Ovary (tissue), 9 donors: ENCODE measurements around the gene SURF6. TPM values are rescaled to one million over a fixed set of nuclear protein-coding genes. Genes with fewer than 3 reads are reported as not detected.

Experiments
- DNase-seq, 5 donors: peaks; one replicate each; pipeline ENCODE4 v3.0.0-alpha.2; 2019 to 2020
- H3K27ac ChIP-seq, 2 donors: fragments of 200-600 bp; one replicate each; pipeline versions ENCODE4 v1.5.1 to v1.8.0; 2019 to 2022
- H3K27me3 ChIP-seq: fragments of 200-600 bp; one replicate; pipeline ENCODE4 v1.8.0; 2022
- H3K36me3 ChIP-seq: fragments of 200-600 bp; sonication (generic); one replicate; pipeline ENCODE4 v1.5.1; 2019
- H3K4me1 ChIP-seq: one replicate; pipeline ENCODE4 v1.8.1; 2013; ENCODE audit warnings: mild to moderate bottlenecking, moderate library complexity; ENCODE audit not compliant: insufficient read depth
- H3K4me3 ChIP-seq: fragments of 200-600 bp; sonication (generic); one replicate; pipeline ENCODE4 v1.5.1; 2017
- H3K9me3 ChIP-seq, 2 donors: fragments of 200-600 bp in 1 of 2; sonication (generic) in 1 of 2; one replicate each; pipeline versions ENCODE4 v1.5.1 to v1.8.1; 2013 to 2019; ENCODE audit warnings: mild to moderate bottlenecking in 1 of 2, moderate library complexity in 1 of 2
- CTCF ChIP-seq, 3 donors: fragments of 450-650 bp in 2 of 3; fragments of 200-600 bp in 1 of 3; IDR thresholded peaks; one replicate each; pipeline versions ENCODE4 v1.5.1 to v1.8.0; 2016 to 2022; ENCODE audit warnings: antibody characterized with exemption in 3 of 3, mild to moderate bottlenecking in 1 of 3
- EP300 ChIP-seq: sonication (generic); formaldehyde crosslinking; IDR thresholded peaks from one replicate; pipeline ENCODE4 v1.6.1; 2017; ENCODE audit warnings: antibody characterized with exemption
- POLR2A ChIP-seq: fragments of 450-650 bp; IDR thresholded peaks from one replicate; pipeline ENCODE4 v1.6.1; 2017; ENCODE audit warnings: antibody characterized with exemption, mild to moderate bottlenecking, moderate library complexity
- WGBS, 3 donors: extraction: QIAGEN DNeasy Blood & Tissue Kit in 1 of 3; methylation state at CpG; one replicate each; pipeline versions ENCODE4 v1.1.5 to v1.1.7; 2013 to 2017; 5-methylcytosine and 5-hydroxymethylcytosine counted together
- intact Hi-C, 4 donors: fragments of 100-400 bp; cut with DNase I; formaldehyde crosslinking; loops; one replicate each; pipeline versions ENCODE4 v1.11.0 to v1.15.1; 2022 to 2023
- polyA plus RNA-seq, 2 donors: library from polyadenylated mRNA; stranded (reverse); fragments of 200-250 nt in 1 of 2; fragments of 350-450 nt in 1 of 2; fragmentation: Illumina TruSeq in 1 of 2; extraction: RNeasy Lipid Tissue Mini Kit (QIAGEN cat#74804) in 1 of 2; gene quantifications; one replicate each; pipeline ENCODE4 v1.2.3, GENCODE V29; 2013 to 2014
- total RNA-seq, 7 donors: library from RNA; depleted of rRNA in 2 of 7; stranded (reverse); fragments of >200 nt in 2 of 7; fragmentation: NEBNext Ultra II Directional in 3 of 7; extraction: Animal tissue kit (Norgen Biotek cat#: 25700) in 3 of 7; gene quantifications; one replicate each; pipeline versions ENCODE4 v1.1.0 to v1.2.4, GENCODE V29; 2016 to 2023
- donor health status: DM: no; HTN: no; CAD: no; lungs with moderate emphysema.
- donor health status: DM: no; HTN: no; CAD: no.
- donor health status: Bipolar disorder and iron deficiency.
- donor health status: DM: yes; HTN: yes; CAD: no.
- donor health status: DM: no; HTN: no; CAD: no.
- donor health status: DM: yes; HTN: yes; CAD: no.

The SURF6 gene
- total and polyA plus RNA-seq, 9 donors = 12.7 to 24.9 (median 21.0) TPM

- TF ChIP-seq EP300 (no peak), POLR2A (no peak), CTCF (IDR thresholded peaks at IDR 0.05) (no peak)
- peaks cover 5% of the 10 kb centered on the region for H3K4me1 ChIP-seq
- peak overlapping the region; percentile 77 to 87 for H3K27ac ChIP-seq
- 6 to 14% (median 7%) methylated on average over 25 of the region's 25 CpGs for WGBS, 3 donors
- no peaks in the 10 kb centered on the region for H3K9me3 ChIP-seq
- no peaks in the 10 kb centered on the region for H3K36me3 ChIP-seq
- no peaks in the 10 kb centered on the region for H3K27me3 ChIP-seq
- H3K4me3 ChIP-seq = peak overlapping the region; percentile 90
- DNase-seq = no peak
- intact Hi-C loops = no loop called here
Observed at GRCh38 chr9:133348718-133349573, 13.0 kb upstream of the SURF6 start.

- Histone ChIP-seq H3K4me3 (peak within 1 kb of the TSS; percentile 90), H3K27me3 (no peaks in the 10 kb centered on the region), H3K27ac (peak within 1 kb of the TSS; percentile 77 to 87), H3K4me1 (peaks cover 5% of the 10 kb centered on the region), H3K36me3 (no peaks in the 10 kb centered on the region), H3K9me3 (no peaks in the 10 kb centered on the region)
- WGBS, 3 donors = 0% methylated on average over 57 to 64 of the region's 64 CpGs
- DNase-seq = peak; percentile 89 to 96 (median 95)
- peak in 2 of 3 donors; percentile 9 to 46 for TF ChIP-seq CTCF (IDR thresholded peaks at IDR 0.05)
- TF ChIP-seq POLR2A = peak; percentile 90
- no peak for TF ChIP-seq EP300
- intact Hi-C loops = no loop called here
Observed at GRCh38 chr9:133347985-133348717, 12.2 kb upstream of the SURF6 start, which contains the start of the genes MED22 and RPL7A. Gene MED22, minus strand, starts transcription at chr9:133348131. Its CDS starts 1,469 bp downstream, at chr9:133346662. Gene RPL7A, plus strand, starts transcription at chr9:133348218. Its CDS starts 26 bp downstream, at chr9:133348244.

GRCh38 chr9:133347515-133347984 lies 11.6 kb upstream of the SURF6 start:
- H3K4me1 ChIP-seq = peaks cover 5% of the 10 kb centered on the region
- intact Hi-C loops = no loop called here

More at GRCh38 chr9:133347515-133347984, 11.6 kb upstream of the SURF6 start:
- Histone ChIP-seq H3K9me3 (no peaks in the 10 kb centered on the region), H3K36me3 (no peaks in the 10 kb centered on the region), H3K27me3 (no peaks in the 10 kb centered on the region), H3K27ac (peak overlapping the region; percentile 77 to 87), H3K4me3 (peak overlapping the region; percentile 90)
- DNase-seq = peak; percentile 34 to 70 (median 62)
- TF ChIP-seq EP300 (no peak), CTCF (IDR thresholded peaks at IDR 0.05) (no peak), POLR2A (no peak)
- WGBS, 3 donors = 0 to 1% (median 0%) methylated on average over 33 to 41 of the region's 41 CpGs
